ENCODE data around the gene CYP2W1.
"Not testable (repeated sequence)": the region's sequence is repeated elsewhere in the genome, so short reads cannot be mapped to it uniquely, and the experiment has no call there.

Gene CYP2W1

GRCh38 chr7:940599-941408 is 42.2 kb upstream of the CYP2W1 start:
- H3K27me3 ChIP-seq (ENCODE audit: control insufficient read depth, insufficient read depth, low read length), result no peaks in the 10 kb centered on the region
- TF ChIP-seq, protein P1, sequence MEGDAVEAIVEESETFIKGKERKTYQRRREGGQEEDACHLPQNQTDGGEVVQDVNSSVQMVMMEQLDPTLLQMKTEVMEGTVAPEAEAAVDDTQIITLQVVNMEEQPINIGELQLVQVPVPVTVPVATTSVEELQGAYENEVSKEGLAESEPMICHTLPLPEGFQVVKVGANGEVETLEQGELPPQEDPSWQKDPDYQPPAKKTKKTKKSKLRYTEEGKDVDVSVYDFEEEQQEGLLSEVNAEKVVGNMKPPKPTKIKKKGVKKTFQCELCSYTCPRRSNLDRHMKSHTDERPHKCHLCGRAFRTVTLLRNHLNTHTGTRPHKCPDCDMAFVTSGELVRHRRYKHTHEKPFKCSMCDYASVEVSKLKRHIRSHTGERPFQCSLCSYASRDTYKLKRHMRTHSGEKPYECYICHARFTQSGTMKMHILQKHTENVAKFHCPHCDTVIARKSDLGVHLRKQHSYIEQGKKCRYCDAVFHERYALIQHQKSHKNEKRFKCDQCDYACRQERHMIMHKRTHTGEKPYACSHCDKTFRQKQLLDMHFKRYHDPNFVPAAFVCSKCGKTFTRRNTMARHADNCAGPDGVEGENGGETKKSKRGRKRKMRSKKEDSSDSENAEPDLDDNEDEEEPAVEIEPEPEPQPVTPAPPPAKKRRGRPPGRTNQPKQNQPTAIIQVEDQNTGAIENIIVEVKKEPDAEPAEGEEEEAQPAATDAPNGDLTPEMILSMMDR (IDR thresholded peaks at IDR 0.05), result no peak
- no peak overlapping the region for H3K4me2 ChIP-seq (ENCODE audit: low read length)
- no peak overlapping the region for H3K27ac ChIP-seq
- H3K79me2 ChIP-seq, result peaks cover 8% of the 10 kb centered on the region
- H3K9me3 ChIP-seq (ENCODE audit: control insufficient read depth, low read length), result no peaks in the 10 kb centered on the region
- H3K4me1 ChIP-seq, result peaks cover 7% of the 10 kb centered on the region
- H2AFZ ChIP-seq, result no peak overlapping the region
- H3K9ac ChIP-seq, result no peak overlapping the region
- no peak overlapping the region for H3K4me3 ChIP-seq (ENCODE audit: low read depth, low read length)
- H3K36me3 ChIP-seq (ENCODE audit: control insufficient read depth, insufficient read depth, low read length), result no peaks in the 10 kb centered on the region

DNA sequence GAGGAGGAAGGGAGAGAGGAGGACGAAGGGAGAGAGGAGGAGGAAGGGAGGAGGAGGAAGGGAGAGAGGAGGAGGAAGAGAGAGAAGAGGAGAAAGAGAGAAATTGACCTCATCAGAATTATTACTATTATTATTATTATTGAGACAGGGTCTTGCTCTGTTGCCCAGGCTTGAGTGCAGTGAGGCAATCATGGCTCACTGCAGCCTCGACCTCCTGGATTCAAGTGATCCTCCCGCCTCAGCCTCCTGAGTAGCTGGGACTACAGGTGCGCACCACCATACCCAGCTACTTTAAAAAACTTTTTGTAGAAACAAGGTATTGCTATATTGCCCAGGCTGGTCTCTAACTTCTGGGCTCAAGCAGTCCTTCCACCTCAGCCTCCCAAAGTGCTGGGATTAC is 39.2 kb upstream of the CYP2W1 start:
- not testable (repeated sequence) for H3K36me3 ChIP-seq (ENCODE audit: control insufficient read depth, insufficient read depth, low read length); H3K9me3 ChIP-seq (ENCODE audit: control insufficient read depth, low read length); H3K4me2 ChIP-seq (ENCODE audit: low read length); H2AFZ ChIP-seq; H3K9ac ChIP-seq; H3K4me3 ChIP-seq (ENCODE audit: low read depth, low read length); H3K27me3 ChIP-seq (ENCODE audit: control insufficient read depth, insufficient read depth, low read length); H3K27ac ChIP-seq
- Histone ChIP-seq H3K4me1 (peaks cover 12% of the 10 kb centered on the region), H3K79me2 (peaks cover 22% of the 10 kb centered on the region)

GRCh38 chr7:944744-945143 is 38.2 kb upstream of the CYP2W1 start:
- no peaks in the 10 kb centered on the region for H3K27me3 ChIP-seq (ENCODE audit: control insufficient read depth, insufficient read depth, low read length)
- H3K27ac ChIP-seq, result peak overlapping the region; percentile 96
- TF ChIP-seq, protein P1 (IDR thresholded peaks at IDR 0.05), result no peak
- peak overlapping the region; percentile 92 for H2AFZ ChIP-seq
- H3K9me3 ChIP-seq (ENCODE audit: control insufficient read depth, low read length), result no peaks in the 10 kb centered on the region
- peak overlapping the region; percentile 35 for H3K4me3 ChIP-seq (ENCODE audit: low read depth, low read length)
- no peaks in the 10 kb centered on the region for H3K36me3 ChIP-seq (ENCODE audit: control insufficient read depth, insufficient read depth, low read length)
- H3K79me2 ChIP-seq, result peaks cover 30% of the 10 kb centered on the region
- peaks cover 12% of the 10 kb centered on the region for H3K4me1 ChIP-seq
- H3K9ac ChIP-seq, result peak overlapping the region; percentile 83
- peak overlapping the region; percentile 24 for H3K4me2 ChIP-seq (ENCODE audit: low read length)

- Histone ChIP-seq H3K4me3 (ENCODE audit: low read depth, low read length) (peak overlapping the region; percentile 35), H3K9me3 (ENCODE audit: control insufficient read depth, low read length) (no peaks in the 10 kb centered on the region), H3K27me3 (ENCODE audit: control insufficient read depth, insufficient read depth, low read length) (no peaks in the 10 kb centered on the region), H2AFZ (peak overlapping the region; percentile 92), H3K36me3 (ENCODE audit: control insufficient read depth, insufficient read depth, low read length) (no peaks in the 10 kb centered on the region), H3K4me1 (peaks cover 12% of the 10 kb centered on the region), H3K4me2 (ENCODE audit: low read length) (peak overlapping the region; percentile 24), H3K27ac (peak overlapping the region; percentile 96), H3K79me2 (peaks cover 34% of the 10 kb centered on the region), H3K9ac (peak overlapping the region; percentile 83)
- TF ChIP-seq, protein P1 (IDR thresholded peaks at IDR 0.05), result no peak
Observed at GRCh38 chr7:945147-945555, 37.8 kb upstream of the CYP2W1 start.

DNA sequence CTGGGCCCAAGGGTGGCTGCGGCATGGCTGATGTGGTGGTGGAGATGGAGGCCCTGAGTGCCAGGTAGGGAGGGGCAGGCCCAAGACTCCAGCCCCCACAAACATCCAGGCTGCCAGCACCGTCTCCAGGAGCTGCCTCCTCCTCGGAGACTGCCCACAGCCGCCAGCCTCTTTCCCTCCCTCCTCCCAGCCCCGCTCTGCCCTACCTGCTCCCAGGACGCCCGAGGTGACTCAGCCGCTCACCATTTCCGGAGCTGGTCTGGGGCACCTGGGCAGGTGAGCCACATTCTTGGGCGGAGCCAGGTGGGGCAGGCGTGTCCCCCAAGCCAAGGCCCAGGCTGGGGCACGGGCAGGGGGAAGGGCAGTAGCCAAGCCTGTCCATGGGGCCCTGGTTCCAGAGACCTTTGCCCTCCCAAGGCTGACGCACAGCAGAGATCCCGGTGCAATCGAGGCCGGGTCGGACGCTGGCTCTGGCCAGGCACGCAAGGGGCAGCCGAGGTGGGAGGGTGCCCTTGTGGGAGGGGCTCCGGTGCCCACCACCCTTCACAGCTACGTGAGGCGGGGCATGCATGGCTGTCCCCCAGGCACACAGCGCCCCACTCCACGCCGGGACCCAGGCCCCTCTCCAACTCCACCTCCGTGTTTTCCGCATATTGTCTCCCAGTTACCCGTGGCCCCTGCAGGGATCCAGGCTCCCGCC is 37.3 kb upstream of the CYP2W1 start:
- Histone ChIP-seq H3K79me2 (peaks cover 35% of the 10 kb centered on the region), H3K9me3 (ENCODE audit: control insufficient read depth, low read length) (no peaks in the 10 kb centered on the region), H3K4me3 (ENCODE audit: low read depth, low read length) (peak overlapping the region; percentile 35), H2AFZ (peak overlapping the region; percentile 92), H3K36me3 (ENCODE audit: control insufficient read depth, insufficient read depth, low read length) (no peaks in the 10 kb centered on the region), H3K9ac (peak overlapping the region; percentile 83), H3K27me3 (ENCODE audit: control insufficient read depth, insufficient read depth, low read length) (no peaks in the 10 kb centered on the region), H3K4me2 (ENCODE audit: low read length) (peak overlapping the region; percentile 34), H3K4me1 (peaks cover 12% of the 10 kb centered on the region), H3K27ac (peak overlapping the region; percentile 96)
- TF ChIP-seq, protein P1 (IDR thresholded peaks at IDR 0.05), result no peak
